ENCODE measurements around the gene CYTH2.

The CYTH2 gene

DNA sequence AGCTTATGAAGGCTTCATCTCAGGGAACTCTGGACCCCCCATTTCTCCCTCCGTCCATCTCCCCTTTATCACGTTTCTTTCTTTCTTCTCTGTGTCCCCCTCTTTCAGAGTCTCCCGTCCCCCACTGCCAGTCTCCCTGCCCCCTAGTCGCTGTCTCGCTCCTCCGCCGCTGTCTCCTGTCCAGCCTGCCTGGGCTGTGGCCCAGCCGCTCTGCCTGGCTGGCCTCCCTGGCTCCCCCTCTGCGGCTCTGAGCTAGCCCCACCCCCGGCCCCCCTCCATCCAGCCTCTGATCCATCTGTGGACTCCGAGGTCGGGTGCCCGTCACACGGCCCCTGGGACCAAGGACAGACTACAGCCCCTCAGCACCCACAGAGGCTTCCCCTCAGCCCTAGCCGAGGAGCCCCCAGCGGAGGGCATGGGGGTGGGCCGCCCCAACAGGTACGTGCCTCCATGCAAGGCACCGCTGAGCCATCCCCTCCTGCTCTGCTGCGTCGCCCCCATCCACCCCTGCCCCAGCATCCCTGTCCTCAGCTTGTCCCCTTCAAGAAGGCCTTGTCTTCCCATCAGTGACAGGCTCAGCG is 14.9 kb upstream of the CYTH2 start:
- Histone ChIP-seq H3K36me3 (ENCODE audit: control insufficient read depth in 2 of 2, insufficient read depth in 2 of 2, low read length in 2 of 2) (peaks cover 20 to 26% of the 10 kb centered on the region in 2 donors), H3K27ac (ENCODE audit: low read length) (no peak overlapping the region), H3K9me3 (ENCODE audit: control insufficient read depth in 2 of 2, low read length in 2 of 2) (no peaks in the 10 kb centered on the region), H3K4me3 (ENCODE audit: low read length in 2 of 2) (no peak overlapping the region), H3K27me3 (ENCODE audit: control insufficient read depth in 1 of 2, insufficient read depth in 2 of 2, low read length in 2 of 2) (no peaks in the 10 kb centered on the region), H3K9ac (ENCODE audit: low read length in 2 of 2) (no peak overlapping the region), H3K4me1 (ENCODE audit: control insufficient read depth, insufficient read depth, low read length) (no peaks in the 10 kb centered on the region)

DNA sequence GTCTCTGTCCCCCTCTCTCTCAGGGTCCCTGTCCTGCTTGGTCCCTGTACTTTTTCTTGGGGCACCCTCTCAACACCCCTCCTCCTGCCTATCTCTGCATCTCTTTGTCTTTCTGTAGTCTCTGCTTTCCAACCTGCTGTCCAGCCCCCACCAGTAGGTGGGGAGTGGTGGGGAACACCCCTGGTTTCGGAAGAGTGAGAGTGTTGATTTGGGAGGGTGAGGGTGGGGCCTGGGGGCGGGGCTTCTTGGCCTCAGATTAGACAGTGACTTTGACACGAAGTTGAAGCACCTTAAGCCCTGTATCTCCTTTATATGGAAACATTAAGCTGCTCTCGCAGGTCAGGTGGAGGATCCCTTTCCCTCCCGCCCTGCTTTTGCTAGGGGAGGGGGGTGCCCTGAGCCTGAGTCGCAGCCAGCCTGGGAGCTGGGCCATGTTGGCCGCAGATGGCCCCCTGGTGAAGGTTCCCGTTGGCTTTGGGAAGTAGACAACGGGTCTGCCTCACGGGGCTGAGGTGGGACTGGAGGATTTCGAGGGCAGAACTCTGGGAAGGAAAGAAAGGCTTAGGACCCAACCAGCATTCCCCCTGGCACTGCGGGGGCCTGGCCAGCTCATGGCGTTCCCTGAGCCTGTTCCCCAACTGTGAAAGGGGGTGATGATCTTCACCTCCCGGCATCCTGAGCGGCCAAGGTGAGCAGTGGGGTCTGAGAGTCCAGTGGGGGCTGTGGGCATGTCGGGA is 13.8 kb upstream of the CYTH2 start, which contains the start of gene KCNJ14:
KCNJ14 (plus strand) TSS at position 404 of the 737 bp plus-strand sequence. CDS start 6,151 bp downstream, outside the sequence.
- no peaks in the 10 kb centered on the region for H3K9me3 ChIP-seq (ENCODE audit: control insufficient read depth in 2 of 2, low read length in 2 of 2)
- H3K36me3 ChIP-seq (ENCODE audit: control insufficient read depth in 2 of 2, insufficient read depth in 2 of 2, low read length in 2 of 2): peaks cover 16 to 22% of the 10 kb centered on the region in 2 donors
- no peaks in the 10 kb centered on the region for H3K4me1 ChIP-seq (ENCODE audit: control insufficient read depth, insufficient read depth, low read length)
- H3K27ac ChIP-seq (ENCODE audit: low read length): no peak within 1 kb of the TSS
- H3K4me3 ChIP-seq (ENCODE audit: low read length in 2 of 2): no peak within 1 kb of the TSS
- H3K9ac ChIP-seq (ENCODE audit: low read length in 2 of 2): no peak within 1 kb of the TSS
- no peaks in the 10 kb centered on the region for H3K27me3 ChIP-seq (ENCODE audit: control insufficient read depth in 1 of 2, insufficient read depth in 2 of 2, low read length in 2 of 2)

DNA sequence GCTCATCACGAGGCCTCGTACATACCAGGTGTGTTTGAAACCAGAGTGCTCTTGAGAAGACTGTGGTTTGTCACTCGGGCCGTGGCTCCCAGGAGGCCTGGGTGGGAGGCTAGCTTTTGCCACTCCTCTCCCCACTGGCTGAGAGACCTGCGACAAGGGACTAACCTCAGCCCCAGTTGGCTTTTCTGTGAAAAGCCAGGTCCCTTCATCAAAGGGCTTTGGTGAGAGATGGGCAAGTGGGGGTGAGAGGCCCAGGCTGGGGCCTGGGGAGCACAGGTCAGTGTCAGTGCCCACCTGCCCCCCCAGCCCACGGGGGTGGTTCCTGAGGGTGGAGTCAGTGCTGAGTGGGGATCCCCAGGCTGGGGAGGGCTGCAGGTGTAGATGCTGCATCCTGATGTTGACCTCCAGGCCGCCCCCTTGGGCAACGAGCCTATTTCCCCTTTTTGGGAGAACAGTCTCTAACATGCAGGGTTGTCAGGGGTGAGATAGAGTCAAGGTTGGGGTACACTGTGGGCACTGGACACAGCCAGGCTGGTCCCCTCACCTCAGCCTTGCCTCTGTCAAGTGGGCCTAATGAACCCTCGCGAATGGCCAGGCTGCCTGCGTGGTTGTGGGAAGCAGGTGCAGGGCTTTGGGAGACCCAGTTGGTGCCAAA is 13.1 kb upstream of the CYTH2 start:
- Histone ChIP-seq H3K27me3 (ENCODE audit: control insufficient read depth in 1 of 2, insufficient read depth in 2 of 2, low read length in 2 of 2) (no peaks in the 10 kb centered on the region), H3K4me1 (ENCODE audit: control insufficient read depth, insufficient read depth, low read length) (no peaks in the 10 kb centered on the region), H3K9me3 (ENCODE audit: control insufficient read depth in 2 of 2, low read length in 2 of 2) (no peaks in the 10 kb centered on the region), H3K4me3 (ENCODE audit: low read length in 2 of 2) (no peak overlapping the region), H3K27ac (ENCODE audit: low read length) (no peak overlapping the region), H3K36me3 (ENCODE audit: control insufficient read depth in 2 of 2, insufficient read depth in 2 of 2, low read length in 2 of 2) (peaks cover 13 to 17% of the 10 kb centered on the region in 2 donors), H3K9ac (ENCODE audit: low read length in 2 of 2) (no peak overlapping the region)

- H3K4me3 ChIP-seq (ENCODE audit: low read length in 2 of 2): no peak overlapping the region
- H3K4me1 ChIP-seq (ENCODE audit: control insufficient read depth, insufficient read depth, low read length): no peaks in the 10 kb centered on the region
- H3K9me3 ChIP-seq (ENCODE audit: control insufficient read depth in 2 of 2, low read length in 2 of 2): no peaks in the 10 kb centered on the region
- H3K27ac ChIP-seq (ENCODE audit: low read length): no peak overlapping the region
- H3K27me3 ChIP-seq (ENCODE audit: control insufficient read depth in 1 of 2, insufficient read depth in 2 of 2, low read length in 2 of 2): no peaks in the 10 kb centered on the region
- H3K36me3 ChIP-seq (ENCODE audit: control insufficient read depth in 2 of 2, insufficient read depth in 2 of 2, low read length in 2 of 2): peaks cover 9 to 13% of the 10 kb centered on the region in 2 donors
- H3K9ac ChIP-seq (ENCODE audit: low read length in 2 of 2): no peak overlapping the region
Observed at GRCh38 chr19:48456864-48457263, 12.3 kb upstream of the CYTH2 start.

DNA sequence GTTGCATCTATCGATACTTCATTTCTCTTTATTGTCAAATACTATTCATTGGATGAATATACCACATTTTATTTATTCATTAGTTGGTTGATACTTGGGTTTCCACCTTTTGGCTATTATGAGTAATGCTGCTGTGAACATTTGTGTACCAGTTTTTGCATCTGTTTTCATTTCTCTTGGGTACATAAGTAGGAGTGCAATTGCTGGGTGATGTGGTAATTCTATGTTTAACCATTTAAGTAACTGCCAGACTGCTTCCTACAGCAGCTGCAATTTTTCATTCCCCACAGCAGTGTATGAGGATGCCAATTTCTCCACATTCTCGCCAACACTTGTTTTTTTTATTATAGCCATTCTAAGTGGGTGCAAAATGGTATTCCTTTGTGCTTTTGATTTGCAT is 11.2 kb upstream of the CYTH2 start:
- Histone ChIP-seq H3K4me3 (ENCODE audit: low read length in 2 of 2) (no peak overlapping the region), H3K4me1 (ENCODE audit: control insufficient read depth, insufficient read depth, low read length) (no peaks in the 10 kb centered on the region), H3K9me3 (ENCODE audit: control insufficient read depth in 2 of 2, low read length in 2 of 2) (no peaks in the 10 kb centered on the region), H3K9ac (ENCODE audit: low read length in 2 of 2) (no peak overlapping the region), H3K36me3 (ENCODE audit: control insufficient read depth in 2 of 2, insufficient read depth in 2 of 2, low read length in 2 of 2) (peaks cover 3 to 7% of the 10 kb centered on the region in 2 donors), H3K27ac (ENCODE audit: low read length) (no peak overlapping the region), H3K27me3 (ENCODE audit: control insufficient read depth in 1 of 2, insufficient read depth in 2 of 2, low read length in 2 of 2) (no peaks in the 10 kb centered on the region)

DNA sequence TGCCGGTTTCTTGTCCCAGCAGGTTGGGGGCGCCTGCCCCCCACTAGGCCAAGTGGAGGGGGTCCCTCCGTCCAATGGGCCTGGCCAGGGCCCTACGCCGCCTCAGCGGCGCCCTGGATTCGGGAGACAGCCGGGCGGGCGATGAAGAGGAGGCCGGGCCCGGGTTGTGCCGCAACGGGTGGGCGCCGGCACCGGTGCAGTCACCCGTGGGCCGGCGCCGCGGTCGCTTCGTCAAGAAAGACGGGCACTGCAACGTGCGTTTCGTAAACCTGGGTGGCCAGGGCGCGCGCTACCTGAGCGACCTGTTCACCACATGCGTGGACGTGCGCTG is 7.6 kb upstream of the CYTH2 start:
- no peak overlapping the region for H3K4me3 ChIP-seq (ENCODE audit: low read length in 2 of 2)
- H3K27ac ChIP-seq (ENCODE audit: low read length): no peak overlapping the region
- H3K27me3 ChIP-seq (ENCODE audit: control insufficient read depth in 1 of 2, insufficient read depth in 2 of 2, low read length in 2 of 2): no peaks in the 10 kb centered on the region
- no peaks in the 10 kb centered on the region for H3K9me3 ChIP-seq (ENCODE audit: control insufficient read depth in 2 of 2, low read length in 2 of 2)
- H3K9ac ChIP-seq (ENCODE audit: low read length in 2 of 2): no peak overlapping the region
- no peaks in the 10 kb centered on the region for H3K4me1 ChIP-seq (ENCODE audit: control insufficient read depth, insufficient read depth, low read length)
- no peaks in the 10 kb centered on the region for H3K36me3 ChIP-seq (ENCODE audit: control insufficient read depth in 2 of 2, insufficient read depth in 2 of 2, low read length in 2 of 2)

- Histone ChIP-seq H3K27ac (ENCODE audit: low read length) (no peak overlapping the region), H3K9me3 (ENCODE audit: control insufficient read depth in 2 of 2, low read length in 2 of 2) (no peaks in the 10 kb centered on the region), H3K9ac (ENCODE audit: low read length in 2 of 2) (no peak overlapping the region), H3K4me3 (ENCODE audit: low read length in 2 of 2) (no peak overlapping the region), H3K4me1 (ENCODE audit: control insufficient read depth, insufficient read depth, low read length) (no peaks in the 10 kb centered on the region), H3K36me3 (ENCODE audit: control insufficient read depth in 2 of 2, insufficient read depth in 2 of 2, low read length in 2 of 2) (no peaks in the 10 kb centered on the region), H3K27me3 (ENCODE audit: control insufficient read depth in 1 of 2, insufficient read depth in 2 of 2, low read length in 2 of 2) (no peaks in the 10 kb centered on the region)
Observed at GRCh38 chr19:48461982-48462655, 7.0 kb upstream of the CYTH2 start.

DNA sequence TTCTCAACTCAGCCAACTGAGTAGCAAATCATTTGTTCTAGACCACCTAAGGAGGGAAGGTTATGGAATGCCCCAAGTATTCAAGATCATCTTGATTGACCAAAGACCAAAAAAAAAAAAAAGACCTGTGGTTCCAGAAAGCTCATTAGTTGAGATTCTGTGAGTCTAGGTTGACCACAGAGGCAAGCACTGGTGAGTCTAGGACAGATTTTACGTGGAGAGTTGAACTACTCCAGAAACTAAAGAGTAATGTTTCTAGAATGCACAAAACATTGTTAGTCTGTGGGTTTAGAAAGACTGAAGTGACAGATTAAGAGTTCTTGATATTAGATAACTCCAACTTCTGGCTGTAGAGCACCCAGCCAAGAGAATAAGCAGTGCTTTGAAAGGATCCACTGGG is 4.0 kb upstream of the CYTH2 start:
- no peaks in the 10 kb centered on the region for H3K9me3 ChIP-seq (ENCODE audit: control insufficient read depth in 2 of 2, low read length in 2 of 2)
- no peak overlapping the region for H3K9ac ChIP-seq (ENCODE audit: low read length in 2 of 2)
- no peak overlapping the region for H3K4me3 ChIP-seq (ENCODE audit: low read length in 2 of 2)
- no peaks in the 10 kb centered on the region for H3K36me3 ChIP-seq (ENCODE audit: control insufficient read depth in 2 of 2, insufficient read depth in 2 of 2, low read length in 2 of 2)
- H3K27me3 ChIP-seq (ENCODE audit: control insufficient read depth in 1 of 2, insufficient read depth in 2 of 2, low read length in 2 of 2): no peaks in the 10 kb centered on the region
- H3K27ac ChIP-seq (ENCODE audit: low read length): no peak overlapping the region
- H3K4me1 ChIP-seq (ENCODE audit: control insufficient read depth, insufficient read depth, low read length): peaks cover 9% of the 10 kb centered on the region

DNA sequence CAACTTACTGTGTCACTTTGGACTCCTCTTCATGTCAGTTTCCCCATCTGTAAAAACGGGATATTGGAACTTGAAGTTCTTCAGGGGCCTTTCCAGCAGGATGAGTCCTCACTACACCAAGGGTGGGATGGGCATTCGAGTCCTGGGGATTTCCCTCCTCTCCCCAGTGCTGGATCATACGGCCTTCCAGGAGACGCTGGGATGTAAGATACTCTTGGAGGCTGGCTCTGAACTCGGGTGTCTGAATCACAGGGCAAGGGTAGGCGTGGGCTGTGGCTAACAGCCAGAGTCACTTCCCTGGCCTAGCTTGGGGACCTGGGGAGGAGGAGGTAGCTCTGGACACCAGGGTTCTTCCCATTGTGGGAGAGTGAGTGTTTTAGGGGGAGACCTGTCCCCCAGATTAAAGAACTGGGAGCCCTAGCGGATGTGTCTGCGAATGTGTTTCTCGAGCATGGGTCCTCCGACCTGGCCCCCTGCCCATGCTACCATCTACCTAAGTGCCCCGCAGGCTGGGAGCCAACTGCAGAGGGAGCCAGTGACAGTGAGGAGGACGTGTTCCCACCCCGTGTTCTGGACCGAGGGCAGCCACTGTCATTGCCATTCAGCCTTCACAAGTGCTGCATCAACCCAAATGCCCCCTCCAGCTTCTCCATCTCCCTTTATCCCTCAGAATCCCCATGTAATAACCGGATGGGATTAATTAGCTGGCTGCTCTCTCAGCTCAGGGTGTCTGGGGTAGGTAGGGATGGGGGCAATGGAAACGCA is 2.4 kb upstream of the CYTH2 start:
- no peaks in the 10 kb centered on the region for H3K27me3 ChIP-seq (ENCODE audit: control insufficient read depth in 1 of 2, insufficient read depth in 2 of 2, low read length in 2 of 2)
- H3K36me3 ChIP-seq (ENCODE audit: control insufficient read depth in 2 of 2, insufficient read depth in 2 of 2, low read length in 2 of 2): peaks cover 11% of the 10 kb centered on the region in 2 donors
- H3K27ac ChIP-seq (ENCODE audit: low read length): no peak overlapping the region
- H3K9me3 ChIP-seq (ENCODE audit: control insufficient read depth in 2 of 2, low read length in 2 of 2): no peaks in the 10 kb centered on the region
- no peak overlapping the region for H3K4me3 ChIP-seq (ENCODE audit: low read length in 2 of 2)
- peaks cover 16% of the 10 kb centered on the region for H3K4me1 ChIP-seq (ENCODE audit: control insufficient read depth, insufficient read depth, low read length)
- no peak overlapping the region for H3K9ac ChIP-seq (ENCODE audit: low read length in 2 of 2)

GRCh38 chr19:48468772-48469288 is 339 bp upstream of the CYTH2 start:
- Histone ChIP-seq H3K9ac (ENCODE audit: low read length in 2 of 2) (peak overlapping the region; percentile 87 to 90), H3K36me3 (ENCODE audit: control insufficient read depth in 2 of 2, insufficient read depth in 2 of 2, low read length in 2 of 2) (peaks cover 28 to 29% of the 10 kb centered on the region in 2 donors), H3K27ac (ENCODE audit: low read length) (peak overlapping the region; percentile 94), H3K9me3 (ENCODE audit: control insufficient read depth in 2 of 2, low read length in 2 of 2) (no peaks in the 10 kb centered on the region), H3K4me1 (ENCODE audit: control insufficient read depth, insufficient read depth, low read length) (peaks cover 16% of the 10 kb centered on the region), H3K27me3 (ENCODE audit: control insufficient read depth in 1 of 2, insufficient read depth in 2 of 2, low read length in 2 of 2) (no peaks in the 10 kb centered on the region), H3K4me3 (ENCODE audit: low read length in 2 of 2) (peak overlapping the region; percentile 85 to 87)
